ENCODE data around the gene LYPD8. TPM values are rescaled to one million over a fixed set of nuclear protein-coding genes. Genes with fewer than 3 reads are reported as not detected.

Gene LYPD8
- total and polyA plus RNA-seq, 2 donors (not counting 3 experiments of a cell fraction or from before 2014, with no cell fraction given), result not detected

GRCh38 chr1:248757784-248758195 is 2.2 kb upstream of the LYPD8 start:
- Histone ChIP-seq H3K9me3 (replicated peaks; ENCODE audit: control insufficient read depth, insufficient read depth, low read length) (no peaks in the 10 kb centered on the region), H4K20me1 (replicated peaks; ENCODE audit: control insufficient read depth, extremely low read depth, insufficient read depth, low read length) (no peaks in the 10 kb centered on the region), H3K9me1 (replicated peaks; ENCODE audit: control insufficient read depth, extremely low read depth, insufficient read depth, low read length) (no peaks in the 10 kb centered on the region), H3K36me3 (ENCODE audit: control insufficient read depth in 2 of 2, extremely low read depth in 1 of 2, insufficient read depth in 2 of 2, low read length in 2 of 2) (no peaks in the 10 kb centered on the region), H3K27ac (ENCODE audit: insufficient read depth, low read depth, low read length) (no peak overlapping the region), H3K4me1 (ENCODE audit: control insufficient read depth, extremely low read depth, insufficient read depth, low read length) (no peaks in the 10 kb centered on the region), H3K79me2 (ENCODE audit: control insufficient read depth, insufficient read depth, low read length) (no peaks in the 10 kb centered on the region), H3K4me3 (replicated peaks in 1 of 3; ENCODE audit: insufficient read depth in 1 of 3, low read depth in 1 of 3, low read length in 3 of 3) (no peak overlapping the region), H3K27me3 (ENCODE audit: control insufficient read depth in 2 of 2, insufficient read depth in 2 of 2, low read length in 2 of 2) (no peaks in the 10 kb centered on the region), H3K9ac (replicated peaks; ENCODE audit: extremely low read depth, insufficient read depth, low read length) (no peak overlapping the region), H2AFZ (ENCODE audit: low read depth, low read length) (no peak overlapping the region), H3K4me2 (ENCODE audit: insufficient read depth, low read length) (no peak overlapping the region)
- dilution Hi-C loops (cut with MboI; ENCODE audit: extremely low pct_ligation_motif_present, low sequenced_read_pairs) (no loop called here), intact Hi-C loops (cut with micrococcal nuclease) (no loop called here)
- BruUV-seq (replicated peaks), result no TSS peak
- ChIA-PET CTCF (no interaction called here), POLR2A (no interaction called here)
- TF ChIP-seq CTCF (IDR thresholded peaks at IDR 0.05; ENCODE audit: extremely low read depth in 1 of 2, insufficient read depth in 1 of 2, low read depth in 1 of 2, low read length in 2 of 2), result no peak
- TF ChIP-seq GATA2 (IDR thresholded peaks at IDR 0.05; ENCODE audit: insufficient read depth, insufficient read length, low read depth, low read length), result no peak
- no peak for TF ChIP-seq FOS (IDR thresholded peaks at IDR 0.05; ENCODE audit: borderline replicate concordance, insufficient read depth, low read length)
- TF ChIP-seq JUN (IDR thresholded peaks at IDR 0.05; ENCODE audit: borderline replicate concordance, insufficient read depth, insufficient read length, low read depth), result no peak
- TF ChIP-seq MYC (IDR thresholded peaks at IDR 0.05; ENCODE audit: low read depth, low read length), result no peak
- no peak for TF ChIP-seq POLR2A (IDR thresholded peaks at IDR 0.05; ENCODE audit: low read depth, low read length)
- TF ChIP-seq MAX (IDR thresholded peaks at IDR 0.05; ENCODE audit: insufficient read depth, insufficient read length), result no peak
- DNase-seq (ENCODE audit: low read depth, low spot score) (no peak), FAIRE-seq (no peak)

Measured in endothelial cell of umbilical vein (primary cell).